ENCODE results near the gene COL23A1. TPM values are rescaled to one million over a fixed set of nuclear protein-coding genes. Genes with fewer than 3 reads are reported as not detected.
A peak's percentile ranks its signal among the peaks of the same experiment; 100 is the strongest.

The COL23A1 gene
- total RNA-seq, 1 donor from 2014 or later, result 75.2 TPM

- no peak for DNase-seq (ENCODE audit: low spot score)
- Mint-ChIP-seq H3K9me3 (ENCODE audit: unreplicated experiment) (no peaks in the 10 kb centered on the region), H3K4me3 (ENCODE audit: unreplicated experiment) (no peak overlapping the region), H3K27me3 (ENCODE audit: unreplicated experiment) (peaks cover 7% of the 10 kb centered on the region), H3K4me1 (ENCODE audit: unreplicated experiment) (peaks cover 23% of the 10 kb centered on the region), H3K27ac (ENCODE audit: unreplicated experiment) (no peak overlapping the region), H3K36me3 (ENCODE audit: low read depth, unreplicated experiment) (peaks cover 52% of the 10 kb centered on the region)
- TF ChIP-seq CTCF (IDR thresholded peaks at IDR 0.05; ENCODE audit: unreplicated experiment), result no peak
Measured at GRCh38 chr5:178210686-178211085, 379.5 kb downstream of the COL23A1 start.

GRCh38 chr5:178210073-178210535 is 380.1 kb downstream of the COL23A1 start:
- Mint-ChIP-seq H3K36me3 (ENCODE audit: low read depth, unreplicated experiment) (peaks cover 51% of the 10 kb centered on the region), H3K9me3 (ENCODE audit: unreplicated experiment) (no peaks in the 10 kb centered on the region), H3K27me3 (ENCODE audit: unreplicated experiment) (peaks cover 7% of the 10 kb centered on the region), H3K27ac (ENCODE audit: unreplicated experiment) (peak overlapping the region; percentile 52), H3K4me1 (ENCODE audit: unreplicated experiment) (peaks cover 25% of the 10 kb centered on the region), H3K4me3 (ENCODE audit: unreplicated experiment) (peak overlapping the region; percentile 42)
- TF ChIP-seq CTCF (IDR thresholded peaks at IDR 0.05; ENCODE audit: unreplicated experiment), result no peak
- DNase-seq (ENCODE audit: low spot score), result no peak

GRCh38 chr5:178209334-178210072 is 380.7 kb downstream of the COL23A1 start:
- Mint-ChIP-seq H3K27me3 (ENCODE audit: unreplicated experiment) (peaks cover 7% of the 10 kb centered on the region), H3K9me3 (ENCODE audit: unreplicated experiment) (no peaks in the 10 kb centered on the region), H3K4me1 (ENCODE audit: unreplicated experiment) (peaks cover 25% of the 10 kb centered on the region), H3K36me3 (ENCODE audit: low read depth, unreplicated experiment) (peaks cover 50% of the 10 kb centered on the region), H3K4me3 (ENCODE audit: unreplicated experiment) (peak overlapping the region; percentile 31), H3K27ac (ENCODE audit: unreplicated experiment) (no peak overlapping the region)
- TF ChIP-seq CTCF (IDR thresholded peaks at IDR 0.05; ENCODE audit: unreplicated experiment), result no peak
- no peak for DNase-seq (ENCODE audit: low spot score)

- Mint-ChIP-seq H3K4me1 (ENCODE audit: unreplicated experiment) (peaks cover 27% of the 10 kb centered on the region), H3K4me3 (ENCODE audit: unreplicated experiment) (peak overlapping the region; percentile 31), H3K36me3 (ENCODE audit: low read depth, unreplicated experiment) (peaks cover 53% of the 10 kb centered on the region)
Measured at GRCh38 chr5:178208540-178209227, 381.5 kb downstream of the COL23A1 start.

More at GRCh38 chr5:178208540-178209227, 381.5 kb downstream of the COL23A1 start:
- H3K27me3 Mint-ChIP-seq (ENCODE audit: unreplicated experiment), result peaks cover 10% of the 10 kb centered on the region
- DNase-seq (ENCODE audit: low spot score), result no peak
- no peaks in the 10 kb centered on the region for H3K9me3 Mint-ChIP-seq (ENCODE audit: unreplicated experiment)
- H3K27ac Mint-ChIP-seq (ENCODE audit: unreplicated experiment), result no peak overlapping the region
- TF ChIP-seq CTCF (IDR thresholded peaks at IDR 0.05; ENCODE audit: unreplicated experiment), result no peak
